HEK293 (cell line): Measurements from ENCODE around the gene MRPL34.

ENCODE experiments used
- CTCF ChIA-PET: fragments of 350-600 bp; formaldehyde crosslinking; extraction: SDS; loops from one replicate; lab custom pipeline; 2021; ENCODE audit warnings: antibody characterized with exemption; lab: Yijun Ruan, JAX
- POLR2A ChIA-PET: fragments of 300-600 bp; formaldehyde crosslinking; extraction: SDS; loops from one replicate; lab custom pipeline; 2020; ENCODE audit warnings: antibody characterized with exemption, inconsistent platforms; lab: Yijun Ruan, JAX
- H3K27ac ChIP-seq: fragments of 200-500 bp; sonication (Bioruptor generic); 2 replicates; pipeline ENCODE4 v1.5.1; 2014; ENCODE audit warnings: low read depth, low read length, control low read depth, inconsistent platforms; ENCODE audit errors: extremely low read depth
- H3K36me3 ChIP-seq, 2 experiments: fragments of 200-500 bp in 1 of 2; sonication (Bioruptor generic) in 1 of 2; 1 replicate in 1 of 2; 2 replicates in 1 of 2; pipeline ENCODE4 v1.5.1; 2014 to 2017; ENCODE audit warnings: inconsistent platforms in 2 of 2, low read length in 2 of 2; ENCODE audit not compliant: control insufficient read depth in 2 of 2, insufficient read depth in 1 of 2
- H3K4me1 ChIP-seq: fragments of 200-500 bp; sonication (Bioruptor generic); 2 replicates; pipeline ENCODE4 v1.5.1; 2014; ENCODE audit warnings: mild to moderate bottlenecking, low read length, inconsistent platforms; ENCODE audit not compliant: control insufficient read depth, insufficient read depth
- H3K4me3 ChIP-seq: 2 replicates; pipeline ENCODE4 v1.5.1; 2011; ENCODE audit warnings: low read depth, mild to moderate bottlenecking, control low read depth, low read length, moderate library complexity
- H3K9me3 ChIP-seq: fragments of 200-500 bp; sonication (Bioruptor generic); 2 replicates; pipeline ENCODE4 v1.5.1; 2014; ENCODE audit warnings: low read depth, low read length, inconsistent platforms; ENCODE audit not compliant: control insufficient read depth, insufficient read depth
- BCL11A ChIP-seq: fragments of 450-650 bp; formaldehyde crosslinking; IDR thresholded peaks from 2 replicates; pipeline ENCODE4 v1.5.1; 2016; ENCODE audit warnings: low read depth, missing biosample characterization, missing genetic modification characterization
- EGR2 ChIP-seq: fragments of 450-650 bp; formaldehyde crosslinking; IDR thresholded peaks from 2 replicates; pipeline ENCODE4 v1.5.1; 2016; ENCODE audit warnings: low read depth, missing biosample characterization, missing genetic modification characterization
- GLI4 ChIP-seq: fragments of 450-650 bp; formaldehyde crosslinking; IDR thresholded peaks from 2 replicates; pipeline ENCODE4 v1.5.1; 2016; ENCODE audit warnings: missing biosample characterization, missing genetic modification characterization
- GLIS1 ChIP-seq: fragments of 450-650 bp; formaldehyde crosslinking; IDR thresholded peaks from 2 replicates; pipeline ENCODE4 v1.5.1; 2016; ENCODE audit warnings: missing biosample characterization, missing genetic modification characterization
- KLF17 ChIP-seq: fragments of 450-650 bp; formaldehyde crosslinking; IDR thresholded peaks from 2 replicates; pipeline ENCODE4 v1.5.1; 2016; ENCODE audit warnings: missing biosample characterization, missing genetic modification characterization
- MZF1 ChIP-seq: fragments of 450-650 bp; formaldehyde crosslinking; IDR thresholded peaks from 2 replicates; pipeline ENCODE4 v1.5.1; 2017; ENCODE audit warnings: missing biosample characterization, missing genetic modification characterization, borderline replicate concordance
- OVOL3 ChIP-seq: fragments of 450-650 bp; formaldehyde crosslinking; IDR thresholded peaks from 2 replicates; pipeline ENCODE4 v1.5.1; 2016; ENCODE audit warnings: missing biosample characterization, missing genetic modification characterization
- PBX3 ChIP-seq: sonication (generic); formaldehyde crosslinking; IDR thresholded peaks from 2 replicates; pipeline ENCODE4 v1.8.1; 2022; ENCODE audit warnings: mild to moderate bottlenecking, moderate library complexity, missing genetic modification reagents
- PRDM4 ChIP-seq: fragments of 450-650 bp; formaldehyde crosslinking; IDR thresholded peaks from 2 replicates; pipeline ENCODE4 v1.5.1; 2017; ENCODE audit warnings: missing biosample characterization, missing genetic modification characterization
- REST ChIP-seq: fragments of 450-650 bp; formaldehyde crosslinking; IDR thresholded peaks from 2 replicates; pipeline ENCODE4 v1.5.1; 2016; ENCODE audit warnings: missing biosample characterization, missing genetic modification characterization
- ZBTB21 ChIP-seq: fragments of 450-650 bp; formaldehyde crosslinking; IDR thresholded peaks from 2 replicates; pipeline ENCODE4 v1.5.1; 2017; ENCODE audit warnings: missing biosample characterization, missing genetic modification characterization
- ZEB2 ChIP-seq: fragments of 450-650 bp; formaldehyde crosslinking; IDR thresholded peaks from 2 replicates; pipeline ENCODE4 v1.5.1; 2016; ENCODE audit warnings: missing biosample characterization, missing genetic modification characterization
- ZFP69B ChIP-seq: fragments of 450-650 bp; formaldehyde crosslinking; IDR thresholded peaks from 2 replicates; pipeline ENCODE4 v1.5.1; 2016; ENCODE audit warnings: missing biosample characterization, missing genetic modification characterization
- ZNF121 ChIP-seq: fragments of 450-650 bp; formaldehyde crosslinking; IDR thresholded peaks from 2 replicates; pipeline ENCODE4 v1.5.1; 2016; ENCODE audit warnings: missing biosample characterization, missing genetic modification characterization
- ZNF16 ChIP-seq: fragments of 450-650 bp; formaldehyde crosslinking; IDR thresholded peaks from 2 replicates; pipeline ENCODE4 v1.5.1; 2016; ENCODE audit warnings: low read depth, missing biosample characterization, missing genetic modification characterization
- ZNF292 ChIP-seq: fragments of 450-650 bp; formaldehyde crosslinking; IDR thresholded peaks from 2 replicates; pipeline ENCODE4 v1.5.1; 2016; ENCODE audit warnings: low read depth, missing biosample characterization, missing genetic modification characterization, borderline replicate concordance
- ZNF324 ChIP-seq: fragments of 450-650 bp; formaldehyde crosslinking; IDR thresholded peaks from 2 replicates; pipeline ENCODE4 v1.5.1; 2016; ENCODE audit warnings: missing biosample characterization, missing genetic modification characterization
- ZNF362 ChIP-seq: fragments of 450-650 bp; formaldehyde crosslinking; IDR thresholded peaks from 2 replicates; pipeline ENCODE4 v1.5.1; 2016; ENCODE audit warnings: missing biosample characterization, missing genetic modification characterization
- ZNF366 ChIP-seq: fragments of 450-650 bp; formaldehyde crosslinking; conservative IDR thresholded peaks from 2 replicates; pipeline ENCODE4 v1.5.1; 2016; ENCODE audit warnings: missing biosample characterization, missing genetic modification characterization
- ZNF394 ChIP-seq: fragments of 450-650 bp; formaldehyde crosslinking; IDR thresholded peaks from 2 replicates; pipeline ENCODE4 v1.5.1; 2016; ENCODE audit warnings: missing biosample characterization, missing genetic modification characterization, mild to moderate bottlenecking, moderate library complexity, borderline replicate concordance
- ZNF645 ChIP-seq: fragments of 450-650 bp; formaldehyde crosslinking; IDR thresholded peaks from 2 replicates; pipeline ENCODE4; 2016; ENCODE audit warnings: missing biosample characterization, missing genetic modification characterization
- ZNF670 ChIP-seq: fragments of 450-650 bp; formaldehyde crosslinking; IDR thresholded peaks from 2 replicates; pipeline ENCODE4 v1.5.1; 2016; ENCODE audit warnings: missing biosample characterization, missing genetic modification characterization, low read depth
- ZNF747 ChIP-seq: fragments of 450-650 bp; formaldehyde crosslinking; IDR thresholded peaks from 2 replicates; pipeline ENCODE4 v1.5.1; 2016; ENCODE audit warnings: missing biosample characterization, missing genetic modification characterization
- ZNF776 ChIP-seq: fragments of 450-650 bp; formaldehyde crosslinking; IDR thresholded peaks from 2 replicates; pipeline ENCODE4 v1.5.0; 2017; ENCODE audit warnings: missing biosample characterization, missing genetic modification characterization, borderline replicate concordance
- ZNF777 ChIP-seq: fragments of 450-650 bp; formaldehyde crosslinking; IDR thresholded peaks from 2 replicates; pipeline ENCODE4 v1.5.1; 2017; ENCODE audit warnings: missing biosample characterization, missing genetic modification characterization, borderline replicate concordance
- ZSCAN5A ChIP-seq: fragments of 450-650 bp; formaldehyde crosslinking; IDR thresholded peaks from 2 replicates; pipeline ENCODE4 v1.5.1; 2016; ENCODE audit warnings: missing biosample characterization, missing genetic modification characterization

MRPL34 gene

GRCh38 chr19:17266975-17267788 lies 38.5 kb upstream of the MRPL34 start, which contains the start of gene BABAM1 (continued):
- TF ChIP-seq REST, result 0 out of 2 replicates have a peak, but pooled peaks have one; percentile 16
- no peak; the same call in 1 of the 2 replicates for TF ChIP-seq ZEB2 (tag by site-specific recombination)
- no peak for TF ChIP-seq KLF17 (tag by site-specific recombination)
- TF ChIP-seq GLI4 (tag by site-specific recombination), result no peak
- TF ChIP-seq ZNF292, result no peak
- no peak for TF ChIP-seq BCL11A (tag by site-specific recombination)
- no peak for TF ChIP-seq ZNF747 (tag by site-specific recombination)
- no peak for TF ChIP-seq ZBTB21 (tag by site-specific recombination)
- no peak for TF ChIP-seq ZNF121 (tag by site-specific recombination)
- peak; percentile 24; the same call in 1 of the 2 replicates for TF ChIP-seq ZNF777
- TF ChIP-seq ZNF670, result no peak
- no peak; the same call in 1 of the 2 replicates for TF ChIP-seq GLIS1
- TF ChIP-seq ZNF394 (tag by site-specific recombination), result no peak
- no peak for TF ChIP-seq ZNF776
- no peak for TF ChIP-seq ZNF362
- no peak for TF ChIP-seq ZNF324
- TF ChIP-seq, all 188 proteins: peak for 24

- Histone ChIP-seq H3K4me1 (no peaks in the 10 kb centered on the region), H3K36me3 (peaks cover 13 to 29% of the 10 kb centered on the region in 2 experiments; a peak in 2 of 3 replicates), H3K27ac (no peak overlapping the region), H3K4me3 (no peak overlapping the region), H3K9me3 (no peaks in the 10 kb centered on the region)
- POLR2A ChIA-PET, result no interaction called here
- CTCF ChIA-PET, result interaction anchor here (5.5 kb wide), 1 partner anchor 14 kb away, joined by 37 read pairs; the partner anchor contains the start of gene ANKLE1
- no peak for TF ChIP-seq OVOL3 (tag by site-specific recombination)
- no peak for TF ChIP-seq ZSCAN5A (tag by site-specific recombination)
- TF ChIP-seq MZF1 (tag by site-specific recombination), result no peak
- TF ChIP-seq ZFP69B (tag by site-specific recombination), result no peak
- no peak for TF ChIP-seq ZNF366 (tag by site-specific recombination)
- no peak for TF ChIP-seq PRDM4 (tag by site-specific recombination)
- TF ChIP-seq EGR2 (tag by site-specific recombination), result no peak
- TF ChIP-seq ZNF16 (tag by site-specific recombination), result no peak
- TF ChIP-seq PBX3 (CRISPR knock-in tag), result no peak
- no peak for TF ChIP-seq ZNF645 (tag by site-specific recombination)
Observed at GRCh38 chr19:17268754-17269153, 36.9 kb upstream of the MRPL34 start.
